Measurements from ENCODE around the gene ABI1.
A peak's percentile ranks its signal among the peaks of the same experiment; 100 is the strongest.
"Not testable (repeated sequence)": the region's sequence is repeated elsewhere in the genome, so short reads cannot be mapped to it uniquely, and the experiment has no call there.

ABI1 gene

GRCh38 chr10:26892306-26892923, 31.7 kb upstream of the ABI1 start:
- not testable (repeated sequence) for H3K18ac ChIP-seq (ENCODE audit: low read length); H2BK120ac ChIP-seq (ENCODE audit: low read depth, low read length); H3K23ac ChIP-seq (ENCODE audit: low read depth, low read length, poor library complexity); H3K9me3 ChIP-seq (replicated peaks in 1 of 2; ENCODE audit: control insufficient read depth in 2 of 2, insufficient read depth in 1 of 2, low read depth in 1 of 2, low read length in 2 of 2); H3K4me1 ChIP-seq (ENCODE audit: control insufficient read depth in 2 of 2, insufficient read depth in 1 of 2, low read depth in 1 of 2, low read length in 2 of 2); H2BK12ac ChIP-seq (ENCODE audit: low read length); H3K27me3 ChIP-seq (ENCODE audit: control insufficient read depth in 3 of 3, insufficient read depth in 3 of 3, low read depth in 1 of 3, low read length in 3 of 3); H2AK5ac ChIP-seq (ENCODE audit: low read depth, low read length); DNase-seq (ENCODE audit: low spot score); H3K9ac ChIP-seq (ENCODE audit: low read depth, low read length, poor library complexity); H3K27ac ChIP-seq (replicated peaks; ENCODE audit: low read length); H3K4me3 ChIP-seq (ENCODE audit: low read length in 2 of 2); H3K4ac ChIP-seq (ENCODE audit: low read length); H4K91ac ChIP-seq (ENCODE audit: low read depth, low read length, poor library complexity); H3K79me1 ChIP-seq (ENCODE audit: low read depth, low read length); H3K14ac ChIP-seq (ENCODE audit: low read length); H2AFZ ChIP-seq (ENCODE audit: low read length); H2BK5ac ChIP-seq (ENCODE audit: low read length); H3K4me2 ChIP-seq (ENCODE audit: insufficient read depth, low read length, poor library complexity, severe bottlenecking); H2BK15ac ChIP-seq (ENCODE audit: low read length); H3K36me3 ChIP-seq (replicated peaks in 1 of 2; ENCODE audit: control insufficient read depth in 2 of 2, insufficient read depth in 2 of 2, low read length in 2 of 2); H4K8ac ChIP-seq (ENCODE audit: low read depth, low read length)
- WGBS, 2 donors (ENCODE audit: extremely low coverage in 2 of 2, insufficient read length in 2 of 2, insufficient replicate concordance in 1 of 2) = no CpG with 5 or more reads among the region's 11 CpGs

DNA sequence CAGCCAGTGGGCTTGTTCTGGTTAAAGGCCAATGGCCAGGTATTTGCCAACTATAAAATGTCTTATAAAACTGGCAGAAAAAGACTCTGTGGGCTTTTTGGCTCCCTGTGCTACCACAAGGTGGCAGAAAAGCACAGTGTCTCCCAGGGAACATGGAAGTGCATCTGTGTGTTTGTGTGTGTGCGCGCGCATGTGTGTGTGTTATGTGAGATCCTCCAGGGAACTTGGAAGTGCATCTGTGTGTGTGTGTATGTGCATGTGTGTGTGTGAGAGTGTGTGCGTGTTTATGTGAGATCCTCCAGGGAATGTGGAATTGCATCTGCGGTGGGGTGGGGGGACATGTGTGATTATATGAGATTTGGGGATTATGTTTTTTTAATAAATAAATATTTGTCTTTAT, 30.2 kb upstream of the ABI1 start:
- Histone ChIP-seq H3K27ac (replicated peaks; ENCODE audit: low read length) (no peak overlapping the region), H3K79me1 (ENCODE audit: low read depth, low read length) (no peaks in the 10 kb centered on the region), H4K91ac (ENCODE audit: low read depth, low read length, poor library complexity) (no peak overlapping the region), H3K9ac (ENCODE audit: low read depth, low read length, poor library complexity) (no peak overlapping the region), H3K14ac (ENCODE audit: low read length) (no peak overlapping the region), H2BK12ac (ENCODE audit: low read length) (no peak overlapping the region), H3K4me2 (ENCODE audit: insufficient read depth, low read length, poor library complexity, severe bottlenecking) (no peak overlapping the region), H3K23ac (ENCODE audit: low read depth, low read length, poor library complexity) (no peak overlapping the region), H4K8ac (ENCODE audit: low read depth, low read length) (no peak overlapping the region), H2AK5ac (ENCODE audit: low read depth, low read length) (no peak overlapping the region), H3K4ac (ENCODE audit: low read length) (no peak overlapping the region), H3K4me1 (ENCODE audit: control insufficient read depth in 2 of 2, insufficient read depth in 1 of 2, low read depth in 1 of 2, low read length in 2 of 2) (no peaks in the 10 kb centered on the region), H2AFZ (ENCODE audit: low read length) (no peak overlapping the region), H3K4me3 (ENCODE audit: low read length in 2 of 2) (no peak overlapping the region), H2BK120ac (ENCODE audit: low read depth, low read length) (no peak overlapping the region), H3K18ac (ENCODE audit: low read length) (no peak overlapping the region), H3K36me3 (replicated peaks in 1 of 2; ENCODE audit: control insufficient read depth in 2 of 2, insufficient read depth in 2 of 2, low read length in 2 of 2) (no peaks in the 10 kb centered on the region), H3K27me3 (ENCODE audit: control insufficient read depth in 3 of 3, insufficient read depth in 3 of 3, low read depth in 1 of 3, low read length in 3 of 3) (no peaks in the 10 kb centered on the region), H3K9me3 (replicated peaks in 1 of 2; ENCODE audit: control insufficient read depth in 2 of 2, insufficient read depth in 1 of 2, low read depth in 1 of 2, low read length in 2 of 2) (no peaks in the 10 kb centered on the region), H2BK5ac (ENCODE audit: low read length) (no peak overlapping the region), H2BK15ac (ENCODE audit: low read length) (no peak overlapping the region)
- no CpG with 5 or more reads among the region's 5 CpGs for WGBS, 2 donors (ENCODE audit: extremely low coverage in 2 of 2, insufficient read length in 2 of 2, insufficient replicate concordance in 1 of 2)
- peak; percentile 45 for DNase-seq (ENCODE audit: low spot score)

- H3K18ac ChIP-seq (ENCODE audit: low read length) = no peak overlapping the region
- H3K27me3 ChIP-seq (ENCODE audit: control insufficient read depth in 3 of 3, insufficient read depth in 3 of 3, low read depth in 1 of 3, low read length in 3 of 3) = no peaks in the 10 kb centered on the region
- H2BK15ac ChIP-seq (ENCODE audit: low read length) = no peak overlapping the region
- no CpG with 5 or more reads among the region's 3 CpGs for WGBS, 2 donors (ENCODE audit: extremely low coverage in 2 of 2, insufficient read length in 2 of 2, insufficient replicate concordance in 1 of 2)
- H3K9ac ChIP-seq (ENCODE audit: low read depth, low read length, poor library complexity) = no peak overlapping the region
- H4K91ac ChIP-seq (ENCODE audit: low read depth, low read length, poor library complexity) = no peak overlapping the region
- no peak overlapping the region for H3K4me3 ChIP-seq (ENCODE audit: low read length in 2 of 2)
- H3K27ac ChIP-seq (replicated peaks; ENCODE audit: low read length) = no peak overlapping the region
- no peak overlapping the region for H2BK120ac ChIP-seq (ENCODE audit: low read depth, low read length)
- no peaks in the 10 kb centered on the region for H3K36me3 ChIP-seq (replicated peaks in 1 of 2; ENCODE audit: control insufficient read depth in 2 of 2, insufficient read depth in 2 of 2, low read length in 2 of 2)
- H3K79me1 ChIP-seq (ENCODE audit: low read depth, low read length) = no peaks in the 10 kb centered on the region
- no peak overlapping the region for H2BK12ac ChIP-seq (ENCODE audit: low read length)
- DNase-seq (ENCODE audit: low spot score) = no peak
- H3K4me2 ChIP-seq (ENCODE audit: insufficient read depth, low read length, poor library complexity, severe bottlenecking) = no peak overlapping the region
- H2AK5ac ChIP-seq (ENCODE audit: low read depth, low read length) = no peak overlapping the region
- no peak overlapping the region for H3K14ac ChIP-seq (ENCODE audit: low read length)
- no peak overlapping the region for H2AFZ ChIP-seq (ENCODE audit: low read length)
- H3K9me3 ChIP-seq (replicated peaks in 1 of 2; ENCODE audit: control insufficient read depth in 2 of 2, insufficient read depth in 1 of 2, low read depth in 1 of 2, low read length in 2 of 2) = no peaks in the 10 kb centered on the region
- no peak overlapping the region for H4K8ac ChIP-seq (ENCODE audit: low read depth, low read length)
- no peaks in the 10 kb centered on the region for H3K4me1 ChIP-seq (ENCODE audit: control insufficient read depth in 2 of 2, insufficient read depth in 1 of 2, low read depth in 1 of 2, low read length in 2 of 2)
- no peak overlapping the region for H3K23ac ChIP-seq (ENCODE audit: low read depth, low read length, poor library complexity)
- no peak overlapping the region for H3K4ac ChIP-seq (ENCODE audit: low read length)
- no peak overlapping the region for H2BK5ac ChIP-seq (ENCODE audit: low read length)
These were observed 27.0 kb upstream of the ABI1 start for GRCh38 chr10:26887611-26888215.

DNA sequence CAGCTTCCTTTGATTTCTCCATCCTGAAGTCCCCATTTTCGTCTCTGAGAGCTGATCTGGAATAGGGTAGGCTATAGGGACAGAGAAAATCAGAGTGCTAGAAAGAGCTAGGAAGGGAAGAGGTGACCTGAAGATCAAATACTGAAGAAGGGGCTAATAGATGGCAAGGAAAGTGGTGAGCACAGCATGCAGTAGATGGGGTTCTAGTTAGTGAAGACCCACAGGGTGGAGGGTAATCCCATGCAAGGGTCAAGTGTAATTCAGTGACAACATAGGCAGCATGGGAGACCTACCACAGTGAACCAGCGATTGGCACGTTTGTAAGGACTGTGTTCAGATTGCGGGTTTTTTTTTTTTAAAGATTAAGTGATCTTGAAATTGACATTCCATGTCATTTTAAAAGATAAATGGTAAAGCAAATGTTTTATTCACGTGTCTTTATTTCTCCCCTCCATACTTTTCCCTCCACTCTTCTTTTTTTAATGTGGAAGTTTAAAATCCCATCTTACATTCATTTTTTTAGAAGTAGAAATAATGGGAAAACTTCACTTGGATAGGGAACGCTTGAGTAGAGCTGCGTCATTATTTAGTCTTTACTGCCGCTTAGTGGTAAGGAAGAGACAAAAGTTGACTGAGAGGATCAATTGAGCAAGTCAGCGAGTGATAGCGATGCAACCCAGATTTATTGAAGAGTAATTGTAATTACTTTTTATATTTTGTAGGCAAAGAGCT, 21.0 kb upstream of the ABI1 start:
- Histone ChIP-seq H3K14ac (ENCODE audit: low read length) (no peak overlapping the region), H2BK120ac (ENCODE audit: low read depth, low read length) (no peak overlapping the region), H3K27me3 (ENCODE audit: control insufficient read depth in 3 of 3, insufficient read depth in 3 of 3, low read depth in 1 of 3, low read length in 3 of 3) (no peaks in the 10 kb centered on the region), H2AK5ac (ENCODE audit: low read depth, low read length) (no peak overlapping the region), H4K8ac (ENCODE audit: low read depth, low read length) (no peak overlapping the region), H3K9ac (ENCODE audit: low read depth, low read length, poor library complexity) (no peak overlapping the region), H3K27ac (replicated peaks; ENCODE audit: low read length) (no peak overlapping the region), H3K4me2 (ENCODE audit: insufficient read depth, low read length, poor library complexity, severe bottlenecking) (no peak overlapping the region), H2BK5ac (ENCODE audit: low read length) (no peak overlapping the region), H2AFZ (ENCODE audit: low read length) (peak overlapping the region; percentile 28), H3K4ac (ENCODE audit: low read length) (no peak overlapping the region), H2BK12ac (ENCODE audit: low read length) (no peak overlapping the region), H3K18ac (ENCODE audit: low read length) (no peak overlapping the region), H3K4me1 (ENCODE audit: control insufficient read depth in 2 of 2, insufficient read depth in 1 of 2, low read depth in 1 of 2, low read length in 2 of 2) (no peaks in the 10 kb centered on the region), H2BK15ac (ENCODE audit: low read length) (no peak overlapping the region), H3K9me3 (replicated peaks in 1 of 2; ENCODE audit: control insufficient read depth in 2 of 2, insufficient read depth in 1 of 2, low read depth in 1 of 2, low read length in 2 of 2) (no peaks in the 10 kb centered on the region), H3K23ac (ENCODE audit: low read depth, low read length, poor library complexity) (no peak overlapping the region), H3K79me1 (ENCODE audit: low read depth, low read length) (no peaks in the 10 kb centered on the region), H4K91ac (ENCODE audit: low read depth, low read length, poor library complexity) (no peak overlapping the region), H3K36me3 (replicated peaks in 1 of 2; ENCODE audit: control insufficient read depth in 2 of 2, insufficient read depth in 2 of 2, low read length in 2 of 2) (no peaks in the 10 kb centered on the region), H3K4me3 (ENCODE audit: low read length in 2 of 2) (no peak overlapping the region)
- peak; percentile 60 for DNase-seq (ENCODE audit: low spot score)
- no CpG with 5 or more reads among the region's 10 CpGs for WGBS, 2 donors (ENCODE audit: extremely low coverage in 2 of 2, insufficient read length in 2 of 2, insufficient replicate concordance in 1 of 2)
